Measurements from ENCODE around the gene VSIG4. TPM values are rescaled to one million over a fixed set of nuclear protein-coding genes. Genes with fewer than 3 reads are reported as not detected.
"Not testable (repeated sequence)": the region's sequence is repeated elsewhere in the genome, so short reads cannot be mapped to it uniquely, and the experiment has no call there.

VSIG4 gene
- total RNA-seq, 1 donor from 2014 or later: 569 TPM

DNA sequence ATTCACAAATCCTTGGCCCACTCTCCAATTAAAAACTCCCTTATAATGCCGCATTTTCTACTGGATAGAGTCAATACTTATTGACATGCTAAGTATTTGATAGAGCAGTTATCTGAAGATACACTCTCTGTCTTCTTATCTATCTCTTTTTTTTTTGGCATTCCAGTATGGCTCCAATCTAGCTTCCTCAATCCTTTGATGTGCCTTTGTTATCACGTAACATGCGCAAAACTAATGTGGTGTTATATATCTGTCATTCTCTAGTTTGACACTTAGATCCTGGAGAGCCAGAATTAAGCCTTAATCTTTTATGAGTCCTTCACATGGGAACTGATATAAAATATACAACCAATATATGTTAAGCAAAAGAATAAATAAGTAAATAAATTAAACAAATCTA lies 54.7 kb downstream of the VSIG4 start:
- no peak for ATAC-seq
- Histone ChIP-seq H3K27me3 (ENCODE audit: low read depth) (no peaks in the 10 kb centered on the region), H3K4me3 (no peak overlapping the region), H3K27ac (no peak overlapping the region), H3K36me3 (no peaks in the 10 kb centered on the region), H3K4me1 (peaks cover 13% of the 10 kb centered on the region), H3K9me3 (no peaks in the 10 kb centered on the region)
- intact Hi-C loops (cut with DNase I): loop anchor here (10.0 kb wide), 1 partner anchor 390 kb away; no protein-coding TSS in a partner anchor
- TF ChIP-seq, protein P1, sequence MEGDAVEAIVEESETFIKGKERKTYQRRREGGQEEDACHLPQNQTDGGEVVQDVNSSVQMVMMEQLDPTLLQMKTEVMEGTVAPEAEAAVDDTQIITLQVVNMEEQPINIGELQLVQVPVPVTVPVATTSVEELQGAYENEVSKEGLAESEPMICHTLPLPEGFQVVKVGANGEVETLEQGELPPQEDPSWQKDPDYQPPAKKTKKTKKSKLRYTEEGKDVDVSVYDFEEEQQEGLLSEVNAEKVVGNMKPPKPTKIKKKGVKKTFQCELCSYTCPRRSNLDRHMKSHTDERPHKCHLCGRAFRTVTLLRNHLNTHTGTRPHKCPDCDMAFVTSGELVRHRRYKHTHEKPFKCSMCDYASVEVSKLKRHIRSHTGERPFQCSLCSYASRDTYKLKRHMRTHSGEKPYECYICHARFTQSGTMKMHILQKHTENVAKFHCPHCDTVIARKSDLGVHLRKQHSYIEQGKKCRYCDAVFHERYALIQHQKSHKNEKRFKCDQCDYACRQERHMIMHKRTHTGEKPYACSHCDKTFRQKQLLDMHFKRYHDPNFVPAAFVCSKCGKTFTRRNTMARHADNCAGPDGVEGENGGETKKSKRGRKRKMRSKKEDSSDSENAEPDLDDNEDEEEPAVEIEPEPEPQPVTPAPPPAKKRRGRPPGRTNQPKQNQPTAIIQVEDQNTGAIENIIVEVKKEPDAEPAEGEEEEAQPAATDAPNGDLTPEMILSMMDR (IDR thresholded peaks at IDR 0.05): no peak
- no peak for DNase-seq

DNA sequence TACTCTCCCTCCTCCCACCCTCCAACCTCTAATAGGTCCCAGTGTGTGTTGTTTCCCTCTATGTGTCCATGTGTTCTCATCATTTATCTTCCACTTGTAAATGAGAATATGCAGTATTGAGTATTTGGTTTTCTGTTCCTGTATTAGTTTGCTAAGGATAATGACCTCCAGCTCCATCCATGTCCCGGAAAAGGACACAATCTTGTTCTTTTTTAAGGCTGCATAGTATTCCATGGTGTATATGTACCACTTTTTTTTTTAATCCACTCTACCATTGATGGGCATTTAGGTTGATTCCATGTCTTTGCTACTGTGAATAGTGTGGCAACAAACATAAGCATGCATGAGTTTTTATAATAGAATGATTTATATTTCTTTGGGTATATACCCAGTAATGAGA lies 62.7 kb downstream of the VSIG4 start:
- H3K4me3 ChIP-seq; H3K27ac ChIP-seq; H3K27me3 ChIP-seq (ENCODE audit: low read depth); H3K4me1 ChIP-seq; H3K9me3 ChIP-seq; H3K36me3 ChIP-seq; intact Hi-C loops (cut with DNase I); DNase-seq; ATAC-seq: not testable (repeated sequence)

DNA sequence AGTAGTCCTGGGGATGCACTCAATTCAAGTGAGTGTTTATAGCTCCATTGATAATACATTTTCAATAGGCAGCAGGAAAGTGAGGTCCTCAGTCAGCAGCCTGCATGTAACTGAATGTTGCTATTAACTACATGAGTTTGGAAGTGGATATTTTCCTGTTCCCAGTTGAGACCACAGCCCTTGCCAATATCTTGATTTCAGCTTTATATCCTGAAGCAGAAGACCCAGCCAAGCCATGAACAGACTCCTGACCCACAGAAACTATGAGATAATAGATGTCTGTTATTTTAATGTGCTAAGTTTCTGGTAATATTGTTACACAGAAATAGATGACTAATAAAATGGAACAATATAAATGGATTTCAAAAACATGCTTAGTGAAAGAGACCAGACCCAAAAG lies 63.7 kb downstream of the VSIG4 start:
- ATAC-seq: no peak
- no peak for DNase-seq
- no peaks in the 10 kb centered on the region for H3K27me3 ChIP-seq (ENCODE audit: low read depth)
- TF ChIP-seq, protein P1 (IDR thresholded peaks at IDR 0.05): no peak
- no peaks in the 10 kb centered on the region for H3K9me3 ChIP-seq
- no peak overlapping the region for H3K27ac ChIP-seq
- no peaks in the 10 kb centered on the region for H3K4me1 ChIP-seq
- no peak overlapping the region for H3K4me3 ChIP-seq
- no peaks in the 10 kb centered on the region for H3K36me3 ChIP-seq
- intact Hi-C loops (cut with DNase I): no loop called here

DNA sequence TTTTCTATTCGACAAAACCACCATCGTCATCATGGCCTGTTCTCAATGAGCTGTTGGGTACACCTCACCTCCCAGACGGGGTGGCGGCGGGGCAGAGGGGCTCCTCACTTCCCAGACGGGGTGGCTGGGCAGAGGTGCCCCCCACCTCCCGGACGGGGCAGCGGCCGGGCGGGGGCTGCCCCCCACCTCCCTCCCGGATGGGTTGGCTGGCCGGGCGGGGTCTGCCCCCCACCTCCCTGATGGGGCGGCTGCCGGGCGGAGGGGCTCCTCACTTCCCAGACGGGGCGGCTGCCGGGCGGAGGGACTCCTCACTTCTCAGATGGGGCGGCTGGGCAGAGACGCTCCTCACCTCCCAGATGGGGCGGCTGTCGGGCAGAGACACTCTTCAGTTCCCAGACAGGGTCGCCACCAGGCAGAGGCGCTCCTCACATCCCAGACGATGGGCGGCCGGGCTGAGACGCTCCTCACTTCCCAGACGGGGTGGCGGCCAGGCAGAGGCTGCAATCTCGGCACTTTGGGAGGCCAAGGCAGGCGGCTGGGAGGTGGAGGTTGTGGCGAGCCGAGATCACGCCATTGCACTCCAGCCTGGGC lies 64.6 kb downstream of the VSIG4 start:
- not testable (repeated sequence) for DNase-seq, ATAC-seq

More for the DNA sequence above, 64.6 kb downstream of the VSIG4 start:
- H3K27me3 ChIP-seq (ENCODE audit: low read depth); H3K4me3 ChIP-seq; H3K27ac ChIP-seq; intact Hi-C loops (cut with DNase I); H3K4me1 ChIP-seq; H3K9me3 ChIP-seq; H3K36me3 ChIP-seq: not testable (repeated sequence)

Other genes starting within 250 kb of the VSIG4 start
- 11.4 TPM for gene HEPH, start 124.2 kb upstream of the VSIG4 start, total RNA-seq

Data from lower lobe of right lung (tissue), 2 donors.